ENCODE measurements around the gene ELMO2.

Gene ELMO2

DNA sequence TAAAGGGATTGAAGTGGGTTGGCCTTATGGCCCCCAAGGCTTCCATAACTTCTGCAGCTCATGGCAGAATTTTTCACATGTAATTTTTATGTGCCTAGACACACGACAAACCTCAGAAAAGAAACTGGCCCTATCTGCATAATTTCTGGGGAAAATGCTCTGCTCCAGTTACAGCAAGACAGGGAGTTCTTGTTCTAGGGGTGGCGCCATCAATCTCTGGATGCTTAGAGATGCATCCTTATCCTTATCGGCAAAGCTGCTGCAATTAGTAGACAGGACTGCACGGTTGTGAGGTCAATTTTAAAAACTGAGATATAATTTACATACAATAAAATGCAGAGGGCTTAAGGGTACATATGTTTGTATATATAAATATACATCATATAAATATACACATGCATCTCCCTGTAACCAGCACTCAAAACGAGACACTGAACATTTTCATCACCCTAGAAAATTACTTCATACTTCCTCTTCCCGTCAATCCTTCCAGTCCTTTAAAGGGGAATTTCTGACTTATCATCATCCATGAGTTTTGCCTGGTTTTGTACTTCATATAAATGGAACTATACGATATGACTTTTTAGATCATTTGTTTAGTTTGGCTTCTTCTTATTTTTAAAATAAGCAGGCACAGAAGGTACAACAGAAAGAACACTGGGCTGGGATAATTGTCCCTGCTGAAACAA is 10.2 kb downstream of the ELMO2 start:
- no peak overlapping the region for H3K4me2 ChIP-seq (ENCODE audit: low read length)
- H3F3A ChIP-seq (ENCODE audit: control insufficient read depth, insufficient read depth), result no peaks in the 10 kb centered on the region
- no peak overlapping the region for H3K4me3 ChIP-seq (ENCODE audit: low read length)
- H3K9me2 ChIP-seq (replicated peaks; ENCODE audit: control insufficient read depth, low read length), result no peaks in the 10 kb centered on the region
- H3K79me2 ChIP-seq (ENCODE audit: control insufficient read depth, low read length), result peaks cover 2% of the 10 kb centered on the region; the same call in 1 of the 2 replicates
- TF ChIP-seq EZH2phosphoT487 (IDR thresholded peaks at IDR 0.05; ENCODE audit: borderline replicate concordance, low read length), result no peak
- TF ChIP-seq, protein P1, sequence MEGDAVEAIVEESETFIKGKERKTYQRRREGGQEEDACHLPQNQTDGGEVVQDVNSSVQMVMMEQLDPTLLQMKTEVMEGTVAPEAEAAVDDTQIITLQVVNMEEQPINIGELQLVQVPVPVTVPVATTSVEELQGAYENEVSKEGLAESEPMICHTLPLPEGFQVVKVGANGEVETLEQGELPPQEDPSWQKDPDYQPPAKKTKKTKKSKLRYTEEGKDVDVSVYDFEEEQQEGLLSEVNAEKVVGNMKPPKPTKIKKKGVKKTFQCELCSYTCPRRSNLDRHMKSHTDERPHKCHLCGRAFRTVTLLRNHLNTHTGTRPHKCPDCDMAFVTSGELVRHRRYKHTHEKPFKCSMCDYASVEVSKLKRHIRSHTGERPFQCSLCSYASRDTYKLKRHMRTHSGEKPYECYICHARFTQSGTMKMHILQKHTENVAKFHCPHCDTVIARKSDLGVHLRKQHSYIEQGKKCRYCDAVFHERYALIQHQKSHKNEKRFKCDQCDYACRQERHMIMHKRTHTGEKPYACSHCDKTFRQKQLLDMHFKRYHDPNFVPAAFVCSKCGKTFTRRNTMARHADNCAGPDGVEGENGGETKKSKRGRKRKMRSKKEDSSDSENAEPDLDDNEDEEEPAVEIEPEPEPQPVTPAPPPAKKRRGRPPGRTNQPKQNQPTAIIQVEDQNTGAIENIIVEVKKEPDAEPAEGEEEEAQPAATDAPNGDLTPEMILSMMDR (IDR thresholded peaks at IDR 0.05; ENCODE audit: low read depth, low read length, poor library complexity, severe bottlenecking), result no peak
- no peaks in the 10 kb centered on the region for H3K9me3 ChIP-seq (ENCODE audit: control insufficient read depth, insufficient read depth, low read length)
- H3K36me3 ChIP-seq (ENCODE audit: control insufficient read depth, low read length), result peaks cover 27% of the 10 kb centered on the region
- H4K20me1 ChIP-seq (ENCODE audit: control insufficient read depth, insufficient read depth, low read depth, low read length), result no peaks in the 10 kb centered on the region; the same call in 1 of the 2 replicates
- H3K4me1 ChIP-seq (ENCODE audit: control insufficient read depth, low read length), result peaks cover 11% of the 10 kb centered on the region
- H3K27ac ChIP-seq (ENCODE audit: low read depth, low read length), result no peak overlapping the region
- H3K27me3 ChIP-seq (ENCODE audit: control insufficient read depth, low read length), result no peaks in the 10 kb centered on the region

DNA sequence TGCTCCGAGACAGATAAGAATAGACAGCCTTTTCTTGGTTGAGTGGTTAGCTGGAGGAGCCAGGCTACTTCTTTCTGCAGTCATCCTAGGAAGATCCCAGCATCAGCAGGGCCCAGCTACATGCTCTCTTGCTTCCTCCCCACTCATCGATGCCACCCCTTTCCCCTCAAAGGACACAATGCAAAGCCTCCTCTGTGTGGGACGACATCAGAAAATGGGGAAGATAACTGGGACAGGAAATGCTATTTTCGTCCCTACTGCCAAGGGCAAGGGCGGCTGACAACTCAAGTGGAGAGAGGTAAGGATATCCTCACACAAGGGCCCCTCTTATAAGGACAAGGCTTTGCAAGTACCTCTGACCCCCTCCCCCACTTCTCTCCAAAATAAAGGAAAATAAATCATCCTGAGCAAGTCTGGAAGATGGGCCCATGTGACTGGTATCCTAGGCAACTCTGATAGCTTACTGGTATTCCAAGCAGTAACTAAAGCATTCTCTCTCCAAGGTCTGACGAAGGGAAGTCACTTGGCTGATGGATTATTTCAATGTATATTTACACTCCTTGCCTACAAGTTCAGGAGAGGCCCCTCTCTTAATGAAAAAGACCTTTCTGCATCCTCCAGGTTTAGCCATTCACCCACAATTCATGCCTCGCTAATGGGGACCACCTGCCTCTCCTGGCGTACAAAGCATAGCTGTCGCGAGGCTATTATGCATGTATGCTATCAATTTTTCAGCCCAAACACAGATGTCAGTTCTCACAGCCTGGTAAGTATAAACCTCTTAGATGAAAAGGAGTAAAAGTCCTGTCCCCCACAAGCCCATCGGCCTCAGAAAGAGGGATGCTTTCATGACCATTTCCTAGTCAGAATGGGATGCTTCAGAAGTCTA is 11.3 kb downstream of the ELMO2 start:
- Histone ChIP-seq H3K9me3 (ENCODE audit: control insufficient read depth, insufficient read depth, low read length) (no peaks in the 10 kb centered on the region), H3K27ac (ENCODE audit: low read depth, low read length) (no peak overlapping the region), H3K4me2 (ENCODE audit: low read length) (no peak overlapping the region), H3K4me3 (ENCODE audit: low read length) (no peak overlapping the region), H3K9me2 (replicated peaks; ENCODE audit: control insufficient read depth, low read length) (no peaks in the 10 kb centered on the region), H3K36me3 (ENCODE audit: control insufficient read depth, low read length) (peaks cover 27% of the 10 kb centered on the region), H3F3A (ENCODE audit: control insufficient read depth, insufficient read depth) (no peaks in the 10 kb centered on the region), H3K27me3 (ENCODE audit: control insufficient read depth, low read length) (no peaks in the 10 kb centered on the region), H3K4me1 (ENCODE audit: control insufficient read depth, low read length) (peaks cover 5% of the 10 kb centered on the region), H3K79me2 (ENCODE audit: control insufficient read depth, low read length) (no peaks in the 10 kb centered on the region), H4K20me1 (ENCODE audit: control insufficient read depth, insufficient read depth, low read depth, low read length) (no peaks in the 10 kb centered on the region)
- no peak for TF ChIP-seq EZH2phosphoT487 (IDR thresholded peaks at IDR 0.05; ENCODE audit: borderline replicate concordance, low read length)
- TF ChIP-seq, protein P1 (IDR thresholded peaks at IDR 0.05; ENCODE audit: low read depth, low read length, poor library complexity, severe bottlenecking), result no peak

DNA sequence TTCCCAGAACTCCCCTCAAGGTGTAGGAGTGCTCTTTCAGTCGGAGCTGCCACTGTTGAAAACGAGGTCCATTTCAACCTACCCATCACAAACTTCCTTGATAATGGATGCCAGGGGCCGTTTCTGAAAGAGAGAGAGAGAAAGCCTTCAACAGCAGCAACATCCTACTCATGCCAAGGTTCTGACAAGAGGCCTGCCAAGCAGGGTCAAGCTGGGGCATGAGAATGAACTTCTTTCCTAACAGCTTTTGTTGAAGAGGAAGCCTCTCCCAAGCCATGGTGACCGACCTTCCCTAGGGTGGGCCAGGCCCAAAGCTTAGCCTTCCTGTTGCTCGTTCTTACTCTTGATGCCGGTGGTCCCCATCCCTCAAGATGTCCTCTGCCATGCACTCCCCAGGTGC is 12.4 kb downstream of the ELMO2 start:
- Histone ChIP-seq H3K9me3 (ENCODE audit: control insufficient read depth, insufficient read depth, low read length) (no peaks in the 10 kb centered on the region), H3K27me3 (ENCODE audit: control insufficient read depth, low read length) (no peaks in the 10 kb centered on the region), H4K20me1 (ENCODE audit: control insufficient read depth, insufficient read depth, low read depth, low read length) (no peaks in the 10 kb centered on the region), H3K79me2 (ENCODE audit: control insufficient read depth, low read length) (no peaks in the 10 kb centered on the region), H3F3A (ENCODE audit: control insufficient read depth, insufficient read depth) (no peaks in the 10 kb centered on the region), H3K4me1 (ENCODE audit: control insufficient read depth, low read length) (peaks cover 5% of the 10 kb centered on the region), H3K4me2 (ENCODE audit: low read length) (no peak overlapping the region), H3K36me3 (ENCODE audit: control insufficient read depth, low read length) (peaks cover 29% of the 10 kb centered on the region), H3K4me3 (ENCODE audit: low read length) (no peak overlapping the region), H3K9me2 (replicated peaks; ENCODE audit: control insufficient read depth, low read length) (no peaks in the 10 kb centered on the region), H3K27ac (ENCODE audit: low read depth, low read length) (no peak overlapping the region)
- TF ChIP-seq, protein P1 (IDR thresholded peaks at IDR 0.05; ENCODE audit: low read depth, low read length, poor library complexity, severe bottlenecking), result no peak
- TF ChIP-seq EZH2phosphoT487 (IDR thresholded peaks at IDR 0.05; ENCODE audit: borderline replicate concordance, low read length), result no peak
